ENCODE data around the gene MSL3B.

MSL3B gene

GRCh38 chr2:233847248-233847898 is 20.8 kb downstream of the MSL3B start:
- TF ChIP-seq, protein P1, sequence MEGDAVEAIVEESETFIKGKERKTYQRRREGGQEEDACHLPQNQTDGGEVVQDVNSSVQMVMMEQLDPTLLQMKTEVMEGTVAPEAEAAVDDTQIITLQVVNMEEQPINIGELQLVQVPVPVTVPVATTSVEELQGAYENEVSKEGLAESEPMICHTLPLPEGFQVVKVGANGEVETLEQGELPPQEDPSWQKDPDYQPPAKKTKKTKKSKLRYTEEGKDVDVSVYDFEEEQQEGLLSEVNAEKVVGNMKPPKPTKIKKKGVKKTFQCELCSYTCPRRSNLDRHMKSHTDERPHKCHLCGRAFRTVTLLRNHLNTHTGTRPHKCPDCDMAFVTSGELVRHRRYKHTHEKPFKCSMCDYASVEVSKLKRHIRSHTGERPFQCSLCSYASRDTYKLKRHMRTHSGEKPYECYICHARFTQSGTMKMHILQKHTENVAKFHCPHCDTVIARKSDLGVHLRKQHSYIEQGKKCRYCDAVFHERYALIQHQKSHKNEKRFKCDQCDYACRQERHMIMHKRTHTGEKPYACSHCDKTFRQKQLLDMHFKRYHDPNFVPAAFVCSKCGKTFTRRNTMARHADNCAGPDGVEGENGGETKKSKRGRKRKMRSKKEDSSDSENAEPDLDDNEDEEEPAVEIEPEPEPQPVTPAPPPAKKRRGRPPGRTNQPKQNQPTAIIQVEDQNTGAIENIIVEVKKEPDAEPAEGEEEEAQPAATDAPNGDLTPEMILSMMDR (IDR thresholded peaks at IDR 0.05; ENCODE audit: unreplicated experiment) = no peak
- Mint-ChIP-seq H3K4me1 (peaks cover 7% of the 10 kb centered on the region), H3K9me3 (no peaks in the 10 kb centered on the region), H3K36me3 (peaks cover 16% of the 10 kb centered on the region), H3K27ac (no peak overlapping the region), H3K27me3 (ENCODE audit: low read depth) (no peaks in the 10 kb centered on the region), H3K4me3 (no peak overlapping the region)
- no peak for DNase-seq (ENCODE audit: low spot score in 2 of 2, unreplicated experiment in 2 of 2)

- Mint-ChIP-seq H3K27ac (no peak overlapping the region), H3K4me1 (peaks cover 2% of the 10 kb centered on the region), H3K9me3 (no peaks in the 10 kb centered on the region), H3K27me3 (ENCODE audit: low read depth) (no peaks in the 10 kb centered on the region), H3K36me3 (peaks cover 20% of the 10 kb centered on the region), H3K4me3 (no peak overlapping the region)
- TF ChIP-seq, protein P1 (IDR thresholded peaks at IDR 0.05; ENCODE audit: unreplicated experiment) = no peak
- DNase-seq (ENCODE audit: low spot score in 2 of 2, unreplicated experiment in 2 of 2) = no peak
Measured at GRCh38 chr2:233846387-233847247, 21.6 kb downstream of the MSL3B start.

DNA sequence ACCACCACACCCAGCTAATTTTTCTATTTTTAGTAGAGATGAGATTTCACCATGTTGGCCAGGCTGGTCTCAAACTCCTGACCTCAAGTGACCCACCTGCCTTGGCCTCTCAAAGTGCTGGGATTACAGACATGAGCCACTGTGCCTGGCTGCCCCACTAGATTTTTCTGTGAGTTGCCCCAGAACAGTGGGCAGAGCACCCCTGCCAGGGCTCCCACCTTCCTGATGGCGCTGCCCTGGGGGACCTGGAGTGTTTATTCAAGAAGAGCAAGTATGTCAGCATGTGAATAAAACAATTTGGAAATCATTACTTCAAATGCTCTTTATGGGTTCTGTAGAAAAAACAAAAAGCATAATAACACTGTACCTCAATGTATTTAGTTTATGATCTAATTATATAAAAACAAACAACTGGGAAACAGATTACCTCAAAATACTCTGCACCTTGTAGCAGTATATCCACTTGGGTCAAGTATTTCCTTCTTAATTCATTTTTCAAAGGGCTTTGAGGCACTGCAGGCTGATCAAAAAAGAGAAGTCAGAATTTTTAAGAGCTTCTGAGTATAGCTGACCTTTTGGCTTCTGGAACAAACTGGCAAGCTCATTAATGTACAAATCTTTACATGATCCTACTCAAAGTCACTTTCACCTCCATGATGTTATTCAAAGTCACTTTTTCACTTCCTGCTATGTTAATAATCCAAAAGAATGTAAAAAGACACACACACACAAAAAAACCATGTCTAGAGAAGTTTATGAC is 22.7 kb downstream of the MSL3B start:
- no peak for DNase-seq (ENCODE audit: low spot score in 2 of 2, unreplicated experiment in 2 of 2)
- Mint-ChIP-seq H3K9me3 (no peaks in the 10 kb centered on the region), H3K36me3 (peaks cover 22% of the 10 kb centered on the region), H3K27me3 (ENCODE audit: low read depth) (no peaks in the 10 kb centered on the region), H3K27ac (no peak overlapping the region), H3K4me1 (no peaks in the 10 kb centered on the region), H3K4me3 (no peak overlapping the region)
- TF ChIP-seq, protein P1 (IDR thresholded peaks at IDR 0.05; ENCODE audit: unreplicated experiment) = no peak

DNA sequence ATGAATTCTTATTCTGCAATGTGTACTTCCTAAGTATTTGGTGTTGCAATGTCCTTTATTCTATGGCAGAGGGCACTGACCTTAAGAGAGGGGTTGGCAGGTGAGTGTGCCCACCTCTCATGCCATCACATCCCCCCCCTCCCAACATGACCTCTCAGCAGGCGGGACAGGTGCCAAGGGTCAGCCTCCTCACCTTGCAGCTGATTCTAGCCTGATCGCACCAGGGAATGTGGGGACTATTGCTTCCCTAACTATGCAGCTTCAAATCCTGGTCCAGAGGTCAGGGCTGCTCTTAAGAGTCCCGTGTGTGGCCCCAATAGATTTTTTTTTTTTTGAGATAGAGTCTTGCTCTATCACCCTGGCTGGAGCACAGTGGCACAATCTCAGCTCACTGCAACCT is 23.4 kb downstream of the MSL3B start:
- Mint-ChIP-seq H3K4me3 (no peak overlapping the region), H3K36me3 (peaks cover 27% of the 10 kb centered on the region), H3K27me3 (ENCODE audit: low read depth) (no peaks in the 10 kb centered on the region), H3K9me3 (no peaks in the 10 kb centered on the region), H3K4me1 (no peaks in the 10 kb centered on the region), H3K27ac (no peak overlapping the region)
- TF ChIP-seq, protein P1 (IDR thresholded peaks at IDR 0.05; ENCODE audit: unreplicated experiment) = no peak
- DNase-seq (ENCODE audit: low spot score in 2 of 2, unreplicated experiment in 2 of 2) = no peak

GRCh38 chr2:233844064-233844807 is 23.9 kb downstream of the MSL3B start:
- no peak for DNase-seq (ENCODE audit: low spot score in 2 of 2, unreplicated experiment in 2 of 2)
- H3K4me3 Mint-ChIP-seq = no peak overlapping the region
- no peaks in the 10 kb centered on the region for H3K9me3 Mint-ChIP-seq
- H3K36me3 Mint-ChIP-seq = peaks cover 28% of the 10 kb centered on the region
- TF ChIP-seq, protein P1 (IDR thresholded peaks at IDR 0.05; ENCODE audit: unreplicated experiment) = no peak
- no peaks in the 10 kb centered on the region for H3K4me1 Mint-ChIP-seq
- H3K27ac Mint-ChIP-seq = no peak overlapping the region
- H3K27me3 Mint-ChIP-seq (ENCODE audit: low read depth) = no peaks in the 10 kb centered on the region
